WTC11 (cell line): ENCODE results near the gene TOX4. TPM values are rescaled to one million over a fixed set of nuclear protein-coding genes. Genes with fewer than 3 reads are reported as not detected.

Experiments
- CREB1 ChIP-seq: sonication (generic); formaldehyde crosslinking; IDR thresholded peaks from 2 replicates; pipeline ENCODE4 v1.8.0; 2023; ENCODE audit warnings: mild to moderate bottlenecking, missing genetic modification reagents
- ESRRA ChIP-seq: sonication (generic); formaldehyde crosslinking; IDR thresholded peaks from 2 replicates; pipeline ENCODE4 v1.8.1; 2022; ENCODE audit warnings: mild to moderate bottlenecking, missing genetic modification reagents, borderline replicate concordance
- ETV6 ChIP-seq: sonication (generic); formaldehyde crosslinking; IDR thresholded peaks from 2 replicates; pipeline ENCODE4 v1.8.1; 2022; ENCODE audit warnings: mild to moderate bottlenecking, missing genetic modification reagents
- GABPB1 ChIP-seq: sonication (generic); formaldehyde crosslinking; IDR thresholded peaks from 2 replicates; pipeline ENCODE4 v1.8.1; 2023; ENCODE audit warnings: mild to moderate bottlenecking, missing genetic modification reagents
- GRHL2 ChIP-seq: fragments of 250-450 bp; sonication (Bioruptor Pico); IDR thresholded peaks from 2 replicates; pipeline ENCODE4 v1.8.0; 2022; ENCODE audit warnings: mild to moderate bottlenecking, moderate library complexity; ENCODE audit not compliant: insufficient replicate concordance, severe bottlenecking
- GTF2I ChIP-seq: fragments of 250-450 bp; sonication (Bioruptor Pico); conservative IDR thresholded peaks from 2 replicates; pipeline ENCODE4 v1.4.0; 2021; ENCODE audit warnings: mild to moderate bottlenecking
- HMGA2 ChIP-seq: fragments of 250-450 bp; sonication (Bioruptor Pico); IDR thresholded peaks from 2 replicates; pipeline ENCODE4 v1.4.0; 2021; ENCODE audit warnings: mild to moderate bottlenecking, moderate library complexity
- JAZF1 ChIP-seq: fragments of 250-450 bp; sonication (Bioruptor Pico); IDR thresholded peaks from 2 replicates; pipeline ENCODE4 v1.9.0; 2021; ENCODE audit warnings: moderate library complexity, mild to moderate bottlenecking, inconsistent platforms
- NFYB ChIP-seq: sonication (generic); formaldehyde crosslinking; conservative IDR thresholded peaks from 2 replicates; pipeline ENCODE4 v1.8.0; 2022; ENCODE audit warnings: low read depth, missing genetic modification reagents
- NR1H2 ChIP-seq: sonication (generic); formaldehyde crosslinking; IDR thresholded peaks from 2 replicates; pipeline ENCODE4 v1.9.0; 2021; ENCODE audit warnings: mild to moderate bottlenecking, moderate library complexity, missing genetic modification reagents
- OVOL2 ChIP-seq: fragments of 250-450 bp; sonication (Bioruptor Pico); IDR thresholded peaks from 2 replicates; pipeline ENCODE4 v1.9.0; 2021; ENCODE audit warnings: mild to moderate bottlenecking, borderline replicate concordance
- RELA ChIP-seq: sonication (generic); formaldehyde crosslinking; IDR thresholded peaks from 2 replicates; pipeline ENCODE4 v1.8.1; 2022; ENCODE audit warnings: missing genetic modification reagents, mild to moderate bottlenecking, borderline replicate concordance
- ZNF121 ChIP-seq: sonication (generic); formaldehyde crosslinking; IDR thresholded peaks from 2 replicates; pipeline ENCODE4 v1.8.0; 2023; ENCODE audit warnings: missing genetic modification reagents
- ZNF317 ChIP-seq: sonication (generic); formaldehyde crosslinking; IDR thresholded peaks from 2 replicates; pipeline ENCODE4 v1.8.1; 2023; ENCODE audit warnings: low read depth, mild to moderate bottlenecking, moderate library complexity, missing genetic modification reagents, borderline replicate concordance
- ZNF423 ChIP-seq: fragments of 250-450 bp; sonication (Bioruptor Pico); IDR thresholded peaks from 2 replicates; pipeline ENCODE4 v2.1.2; 2022; ENCODE audit warnings: mild to moderate bottlenecking, moderate library complexity
- total RNA-seq: library from RNA; stranded (reverse); gene quantifications from 3 replicates; pipeline ENCODE4 v1.2.3, GENCODE V29; 2021
- TF ChIP-seq, protein P1 (sequence below): sonication (generic); formaldehyde crosslinking; IDR thresholded peaks from 2 replicates; pipeline ENCODE4 v1.8.0; 2023; ENCODE audit warnings: missing genetic modification reagents, mild to moderate bottlenecking, borderline replicate concordance
- TF ChIP-seq, protein P2 (sequence below): sonication (generic); formaldehyde crosslinking; IDR thresholded peaks from 2 replicates; pipeline ENCODE4 v1.8.0; 2023; ENCODE audit warnings: mild to moderate bottlenecking, missing genetic modification reagents
- TF ChIP-seq, protein P3 (sequence below): fragments of 250-450 bp; sonication (Bioruptor Pico); conservative IDR thresholded peaks from 2 replicates; pipeline ENCODE4 v1.9.0; 2021; ENCODE audit warnings: mild to moderate bottlenecking
- TF ChIP-seq, protein P4 (sequence below): fragments of 250-450 bp; sonication (Bioruptor Pico); IDR thresholded peaks from 2 replicates; pipeline ENCODE4 v1.8.0; 2021; ENCODE audit warnings: mild to moderate bottlenecking
- TF ChIP-seq, protein P5 (sequence below): sonication (generic); formaldehyde crosslinking; IDR thresholded peaks from 2 replicates; pipeline ENCODE4 v1.8.0; 2022; ENCODE audit warnings: mild to moderate bottlenecking, missing genetic modification reagents
- TF ChIP-seq, protein P6 (sequence below): sonication (generic); formaldehyde crosslinking; conservative IDR thresholded peaks from 2 replicates; pipeline ENCODE4 v1.8.1; 2023; ENCODE audit warnings: mild to moderate bottlenecking, low read depth, missing genetic modification reagents, moderate library complexity
- TF ChIP-seq, protein P7 (sequence below): fragments of 250-450 bp; sonication (Bioruptor Pico); IDR thresholded peaks from 2 replicates; pipeline ENCODE4 v1.9.0; 2021; ENCODE audit warnings: mild to moderate bottlenecking

TOX4 gene
- total RNA-seq, 1 experiment from 2014 or later = 49.1 TPM

DNA sequence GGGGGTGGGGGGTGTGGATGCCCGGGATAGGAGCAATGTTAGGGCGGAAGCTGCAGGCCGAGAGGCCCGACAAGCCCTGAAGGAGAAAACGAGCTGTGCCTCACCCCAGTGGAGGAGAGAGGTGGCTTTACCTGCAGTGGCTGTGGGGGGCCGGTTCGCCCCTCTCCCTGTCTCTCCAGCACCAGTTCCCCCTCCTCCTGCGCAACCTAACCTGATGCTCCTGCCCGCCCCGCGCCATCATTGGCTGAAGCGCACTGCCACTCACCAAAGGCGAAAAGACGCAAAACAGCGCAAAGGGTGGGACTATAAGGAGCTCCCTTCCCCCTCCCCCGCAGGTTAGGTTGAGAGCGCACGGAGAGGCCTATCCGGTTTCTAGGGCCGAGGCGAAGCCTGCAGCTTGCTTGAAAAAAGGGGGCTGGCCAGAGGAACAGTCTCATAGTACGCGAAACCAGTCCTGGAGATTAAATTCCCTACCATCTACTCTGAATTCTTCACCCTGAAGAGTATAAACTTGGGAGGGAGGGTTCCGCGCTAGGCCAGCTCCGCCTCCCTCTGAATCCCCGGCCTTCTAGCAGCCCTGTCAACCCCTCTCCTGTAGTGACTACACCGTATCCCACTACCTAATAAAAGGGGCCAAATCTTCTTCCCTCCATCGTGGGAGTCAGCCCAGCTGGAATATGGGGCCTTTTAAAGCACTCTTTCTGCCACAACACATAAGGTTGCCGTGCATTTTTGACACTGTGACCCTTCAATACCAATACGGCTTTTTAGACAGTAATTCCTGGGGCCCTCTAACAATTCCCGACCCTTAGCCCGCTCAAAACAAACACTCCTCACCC, 39.7 kb upstream of the TOX4 start (continued):
- TF ChIP-seq RELA (CRISPR knock-in tag) (no peak), NFYB (CRISPR knock-in tag) (peak; percentile 99), OVOL2 (no peak), NR1H2 (CRISPR knock-in tag) (no peak), ESRRA (CRISPR knock-in tag) (no peak), JAZF1 (no peak), GRHL2 (CRISPR knock-in tag) (no peak), ETV6 (peak; percentile 89), GTF2I (CRISPR knock-in tag) (no peak), GABPB1 (CRISPR knock-in tag) (peak; percentile 84), ZNF317 (no peak), ZNF121 (CRISPR knock-in tag) (no peak), ZNF423 (CRISPR knock-in tag) (no peak), HMGA2 (CRISPR knock-in tag) (no peak), CREB1 (no peak)
- TF ChIP-seq, protein P1, sequence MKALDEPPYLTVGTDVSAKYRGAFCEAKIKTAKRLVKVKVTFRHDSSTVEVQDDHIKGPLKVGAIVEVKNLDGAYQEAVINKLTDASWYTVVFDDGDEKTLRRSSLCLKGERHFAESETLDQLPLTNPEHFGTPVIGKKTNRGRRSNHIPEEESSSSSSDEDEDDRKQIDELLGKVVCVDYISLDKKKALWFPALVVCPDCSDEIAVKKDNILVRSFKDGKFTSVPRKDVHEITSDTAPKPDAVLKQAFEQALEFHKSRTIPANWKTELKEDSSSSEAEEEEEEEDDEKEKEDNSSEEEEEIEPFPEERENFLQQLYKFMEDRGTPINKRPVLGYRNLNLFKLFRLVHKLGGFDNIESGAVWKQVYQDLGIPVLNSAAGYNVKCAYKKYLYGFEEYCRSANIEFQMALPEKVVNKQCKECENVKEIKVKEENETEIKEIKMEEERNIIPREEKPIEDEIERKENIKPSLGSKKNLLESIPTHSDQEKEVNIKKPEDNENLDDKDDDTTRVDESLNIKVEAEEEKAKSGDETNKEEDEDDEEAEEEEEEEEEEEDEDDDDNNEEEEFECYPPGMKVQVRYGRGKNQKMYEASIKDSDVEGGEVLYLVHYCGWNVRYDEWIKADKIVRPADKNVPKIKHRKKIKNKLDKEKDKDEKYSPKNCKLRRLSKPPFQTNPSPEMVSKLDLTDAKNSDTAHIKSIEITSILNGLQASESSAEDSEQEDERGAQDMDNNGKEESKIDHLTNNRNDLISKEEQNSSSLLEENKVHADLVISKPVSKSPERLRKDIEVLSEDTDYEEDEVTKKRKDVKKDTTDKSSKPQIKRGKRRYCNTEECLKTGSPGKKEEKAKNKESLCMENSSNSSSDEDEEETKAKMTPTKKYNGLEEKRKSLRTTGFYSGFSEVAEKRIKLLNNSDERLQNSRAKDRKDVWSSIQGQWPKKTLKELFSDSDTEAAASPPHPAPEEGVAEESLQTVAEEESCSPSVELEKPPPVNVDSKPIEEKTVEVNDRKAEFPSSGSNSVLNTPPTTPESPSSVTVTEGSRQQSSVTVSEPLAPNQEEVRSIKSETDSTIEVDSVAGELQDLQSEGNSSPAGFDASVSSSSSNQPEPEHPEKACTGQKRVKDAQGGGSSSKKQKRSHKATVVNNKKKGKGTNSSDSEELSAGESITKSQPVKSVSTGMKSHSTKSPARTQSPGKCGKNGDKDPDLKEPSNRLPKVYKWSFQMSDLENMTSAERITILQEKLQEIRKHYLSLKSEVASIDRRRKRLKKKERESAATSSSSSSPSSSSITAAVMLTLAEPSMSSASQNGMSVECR (CRISPR knock-in tag) = no peak; the same call in 1 of the 2 replicates
- TF ChIP-seq, protein P2, sequence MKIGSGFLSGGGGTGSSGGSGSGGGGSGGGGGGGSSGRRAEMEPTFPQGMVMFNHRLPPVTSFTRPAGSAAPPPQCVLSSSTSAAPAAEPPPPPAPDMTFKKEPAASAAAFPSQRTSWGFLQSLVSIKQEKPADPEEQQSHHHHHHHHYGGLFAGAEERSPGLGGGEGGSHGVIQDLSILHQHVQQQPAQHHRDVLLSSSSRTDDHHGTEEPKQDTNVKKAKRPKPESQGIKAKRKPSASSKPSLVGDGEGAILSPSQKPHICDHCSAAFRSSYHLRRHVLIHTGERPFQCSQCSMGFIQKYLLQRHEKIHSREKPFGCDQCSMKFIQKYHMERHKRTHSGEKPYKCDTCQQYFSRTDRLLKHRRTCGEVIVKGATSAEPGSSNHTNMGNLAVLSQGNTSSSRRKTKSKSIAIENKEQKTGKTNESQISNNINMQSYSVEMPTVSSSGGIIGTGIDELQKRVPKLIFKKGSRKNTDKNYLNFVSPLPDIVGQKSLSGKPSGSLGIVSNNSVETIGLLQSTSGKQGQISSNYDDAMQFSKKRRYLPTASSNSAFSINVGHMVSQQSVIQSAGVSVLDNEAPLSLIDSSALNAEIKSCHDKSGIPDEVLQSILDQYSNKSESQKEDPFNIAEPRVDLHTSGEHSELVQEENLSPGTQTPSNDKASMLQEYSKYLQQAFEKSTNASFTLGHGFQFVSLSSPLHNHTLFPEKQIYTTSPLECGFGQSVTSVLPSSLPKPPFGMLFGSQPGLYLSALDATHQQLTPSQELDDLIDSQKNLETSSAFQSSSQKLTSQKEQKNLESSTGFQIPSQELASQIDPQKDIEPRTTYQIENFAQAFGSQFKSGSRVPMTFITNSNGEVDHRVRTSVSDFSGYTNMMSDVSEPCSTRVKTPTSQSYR (CRISPR knock-in tag) = peak; percentile 83; the same call in 1 of the 2 replicates
- TF ChIP-seq, protein P3, sequence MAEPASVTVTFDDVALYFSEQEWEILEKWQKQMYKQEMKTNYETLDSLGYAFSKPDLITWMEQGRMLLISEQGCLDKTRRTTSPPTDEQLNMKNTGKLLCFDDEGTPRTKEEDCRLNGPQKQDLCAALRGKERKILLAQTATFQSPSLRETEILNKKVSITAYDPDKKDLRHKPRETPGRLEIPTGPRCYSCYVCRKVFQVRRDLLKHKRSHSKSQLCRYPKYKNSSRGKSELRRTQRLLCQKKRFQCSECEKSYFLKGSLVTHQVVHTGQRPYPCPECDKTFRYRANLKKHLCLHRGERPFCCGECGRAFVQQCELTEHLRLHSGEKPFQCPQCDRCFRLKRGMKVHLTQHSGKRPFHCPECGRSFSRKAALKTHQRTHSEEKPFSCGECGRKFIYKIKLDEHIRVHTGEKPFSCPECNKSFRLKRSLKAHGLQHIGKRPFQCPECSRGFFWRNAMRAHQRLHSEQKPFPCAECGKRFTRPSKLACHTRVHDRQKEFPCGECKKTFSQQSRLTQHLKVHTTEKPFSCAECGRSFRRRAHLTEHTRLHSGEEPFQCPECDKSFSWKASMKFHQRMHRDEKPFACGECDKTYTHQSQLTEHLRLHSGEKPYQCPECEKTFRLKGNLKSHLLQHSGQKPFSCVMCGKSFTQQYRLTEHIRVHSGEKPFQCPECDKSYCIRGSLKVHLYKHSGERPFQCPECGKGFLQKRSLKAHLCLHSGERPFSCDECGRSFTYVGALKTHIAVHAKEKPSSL = no peak
- TF ChIP-seq, protein P4, sequence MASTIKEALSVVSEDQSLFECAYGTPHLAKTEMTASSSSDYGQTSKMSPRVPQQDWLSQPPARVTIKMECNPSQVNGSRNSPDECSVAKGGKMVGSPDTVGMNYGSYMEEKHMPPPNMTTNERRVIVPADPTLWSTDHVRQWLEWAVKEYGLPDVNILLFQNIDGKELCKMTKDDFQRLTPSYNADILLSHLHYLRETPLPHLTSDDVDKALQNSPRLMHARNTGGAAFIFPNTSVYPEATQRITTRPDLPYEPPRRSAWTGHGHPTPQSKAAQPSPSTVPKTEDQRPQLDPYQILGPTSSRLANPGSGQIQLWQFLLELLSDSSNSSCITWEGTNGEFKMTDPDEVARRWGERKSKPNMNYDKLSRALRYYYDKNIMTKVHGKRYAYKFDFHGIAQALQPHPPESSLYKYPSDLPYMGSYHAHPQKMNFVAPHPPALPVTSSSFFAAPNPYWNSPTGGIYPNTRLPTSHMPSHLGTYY (CRISPR knock-in tag) = no peak
- TF ChIP-seq, protein P5, sequence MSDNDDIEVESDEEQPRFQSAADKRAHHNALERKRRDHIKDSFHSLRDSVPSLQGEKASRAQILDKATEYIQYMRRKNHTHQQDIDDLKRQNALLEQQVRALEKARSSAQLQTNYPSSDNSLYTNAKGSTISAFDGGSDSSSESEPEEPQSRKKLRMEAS (CRISPR knock-in tag) = peak; percentile 64; the same call in 1 of the 2 replicates
- TF ChIP-seq, protein P6, sequence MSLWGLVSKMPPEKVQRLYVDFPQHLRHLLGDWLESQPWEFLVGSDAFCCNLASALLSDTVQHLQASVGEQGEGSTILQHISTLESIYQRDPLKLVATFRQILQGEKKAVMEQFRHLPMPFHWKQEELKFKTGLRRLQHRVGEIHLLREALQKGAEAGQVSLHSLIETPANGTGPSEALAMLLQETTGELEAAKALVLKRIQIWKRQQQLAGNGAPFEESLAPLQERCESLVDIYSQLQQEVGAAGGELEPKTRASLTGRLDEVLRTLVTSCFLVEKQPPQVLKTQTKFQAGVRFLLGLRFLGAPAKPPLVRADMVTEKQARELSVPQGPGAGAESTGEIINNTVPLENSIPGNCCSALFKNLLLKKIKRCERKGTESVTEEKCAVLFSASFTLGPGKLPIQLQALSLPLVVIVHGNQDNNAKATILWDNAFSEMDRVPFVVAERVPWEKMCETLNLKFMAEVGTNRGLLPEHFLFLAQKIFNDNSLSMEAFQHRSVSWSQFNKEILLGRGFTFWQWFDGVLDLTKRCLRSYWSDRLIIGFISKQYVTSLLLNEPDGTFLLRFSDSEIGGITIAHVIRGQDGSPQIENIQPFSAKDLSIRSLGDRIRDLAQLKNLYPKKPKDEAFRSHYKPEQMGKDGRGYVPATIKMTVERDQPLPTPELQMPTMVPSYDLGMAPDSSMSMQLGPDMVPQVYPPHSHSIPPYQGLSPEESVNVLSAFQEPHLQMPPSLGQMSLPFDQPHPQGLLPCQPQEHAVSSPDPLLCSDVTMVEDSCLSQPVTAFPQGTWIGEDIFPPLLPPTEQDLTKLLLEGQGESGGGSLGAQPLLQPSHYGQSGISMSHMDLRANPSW (CRISPR knock-in tag) = no peak
- TF ChIP-seq, protein P7, sequence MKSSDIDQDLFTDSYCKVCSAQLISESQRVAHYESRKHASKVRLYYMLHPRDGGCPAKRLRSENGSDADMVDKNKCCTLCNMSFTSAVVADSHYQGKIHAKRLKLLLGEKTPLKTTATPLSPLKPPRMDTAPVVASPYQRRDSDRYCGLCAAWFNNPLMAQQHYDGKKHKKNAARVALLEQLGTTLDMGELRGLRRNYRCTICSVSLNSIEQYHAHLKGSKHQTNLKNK = 0 out of 2 replicates have a peak, but pooled peaks have one; percentile 74
